Subcutaneous abdominal adipose tissue (tissue), 5 donors: ENCODE data around the gene PLN.

Experiments
- H3K27ac ChIP-seq: one replicate; pipeline ENCODE4 v1.7.0; 2013; ENCODE audit warnings: low read depth, mild to moderate bottlenecking, inconsistent platforms, low read length, moderate library complexity
- H3K27me3 ChIP-seq, 5 donors: one replicate each; pipeline ENCODE4 v1.7.0; 2013; ENCODE audit warnings: low read length in 5 of 5, inconsistent platforms in 1 of 5; ENCODE audit not compliant: control insufficient read depth in 5 of 5, insufficient read depth in 4 of 5
- H3K36me3 ChIP-seq, 5 donors: one replicate each; pipeline ENCODE4 v1.7.0; 2013; ENCODE audit warnings: low read length in 5 of 5; ENCODE audit not compliant: control insufficient read depth in 5 of 5, insufficient read depth in 5 of 5
- H3K4me1 ChIP-seq, 5 donors: one replicate each; pipeline ENCODE4 v1.7.0; 2013; ENCODE audit warnings: low read length in 5 of 5, mild to moderate bottlenecking in 3 of 5, moderate library complexity in 1 of 5; ENCODE audit not compliant: control insufficient read depth in 5 of 5, insufficient read depth in 5 of 5
- H3K4me3 ChIP-seq, 5 donors: one replicate each; pipeline ENCODE4 v1.7.0; 2013; ENCODE audit warnings: low read length in 5 of 5, low read depth in 1 of 5
- H3K9ac ChIP-seq, 5 donors: one replicate each; pipeline ENCODE4 v1.7.0; 2013; ENCODE audit warnings: low read length in 5 of 5, mild to moderate bottlenecking in 4 of 5, moderate library complexity in 3 of 5
- H3K9me3 ChIP-seq, 5 donors: one replicate each; pipeline ENCODE4 v1.7.0; 2013; ENCODE audit warnings: low read length in 5 of 5; ENCODE audit not compliant: control insufficient read depth in 5 of 5
- donor health status: healthy.
- donor health status: healthy.
- donor health status: healthy.
- donor health status: healthy.
- donor health status: healthy.

Gene PLN

GRCh38 chr6:118553132-118553531 lies 5.0 kb downstream of the PLN start:
- H3K27ac ChIP-seq: no peak overlapping the region
- no peak overlapping the region for H3K4me3 ChIP-seq

GRCh38 chr6:118554698-118555097 lies 6.6 kb downstream of the PLN start:
- no peaks in the 10 kb centered on the region for H3K36me3 ChIP-seq
- no peak overlapping the region for H3K9ac ChIP-seq
- no peak overlapping the region for H3K4me3 ChIP-seq

More at GRCh38 chr6:118553132-118553531, 5.0 kb downstream of the PLN start:
- H3K36me3 ChIP-seq: no peaks in the 10 kb centered on the region
- H3K4me1 ChIP-seq: peaks cover 0 to 13% (median 8%) of the 10 kb centered on the region in 5 donors
- H3K27me3 ChIP-seq: no peaks in the 10 kb centered on the region
- H3K9ac ChIP-seq: no peak overlapping the region
- H3K9me3 ChIP-seq: no peaks in the 10 kb centered on the region

DNA sequence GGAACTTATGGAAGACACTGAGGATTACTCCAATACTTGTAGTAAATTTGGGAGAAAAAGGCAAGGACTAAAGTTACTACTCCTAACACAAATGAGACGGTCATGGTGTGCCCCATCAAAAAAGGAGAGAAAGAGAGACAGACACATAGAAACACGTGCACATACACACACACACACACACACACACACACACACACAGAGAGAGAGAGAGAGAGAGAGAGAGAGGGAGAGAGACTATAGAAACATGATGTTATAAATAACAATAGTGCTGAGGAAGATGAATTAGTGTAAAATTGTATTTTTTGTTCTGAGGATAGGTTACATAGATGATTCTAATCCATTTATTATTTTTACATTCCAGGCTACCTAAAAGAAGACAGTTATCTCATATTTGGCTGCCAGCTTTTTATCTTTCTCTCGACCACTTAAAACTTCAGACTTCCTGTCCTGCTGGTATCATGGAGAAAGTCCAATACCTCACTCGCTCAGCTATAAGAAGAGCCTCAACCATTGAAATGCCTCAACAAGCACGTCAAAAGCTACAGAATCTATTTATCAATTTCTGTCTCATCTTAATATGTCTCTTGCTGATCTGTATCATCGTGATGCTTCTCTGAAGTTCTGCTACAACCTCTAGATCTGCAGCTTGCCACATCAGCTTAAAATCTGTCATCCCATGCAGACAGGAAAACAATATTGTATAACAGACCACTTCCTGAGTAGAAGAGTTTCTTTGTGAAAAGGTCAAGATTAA lies 10.5 kb downstream of the PLN start:
- H3K9ac ChIP-seq: no peak overlapping the region
- no peaks in the 10 kb centered on the region for H3K36me3 ChIP-seq
- H3K4me3 ChIP-seq: no peak overlapping the region
- no peaks in the 10 kb centered on the region for H3K27me3 ChIP-seq
- H3K9me3 ChIP-seq: no peaks in the 10 kb centered on the region
- H3K4me1 ChIP-seq: peaks cover 0 to 4% (median 0%) of the 10 kb centered on the region in 5 donors
- H3K27ac ChIP-seq: no peak overlapping the region

More at GRCh38 chr6:118554698-118555097, 6.6 kb downstream of the PLN start:
- Histone ChIP-seq H3K27me3 (no peaks in the 10 kb centered on the region), H3K9me3 (no peaks in the 10 kb centered on the region), H3K4me1 (peaks cover 0 to 13% (median 8%) of the 10 kb centered on the region in 5 donors), H3K27ac (no peak overlapping the region)

DNA sequence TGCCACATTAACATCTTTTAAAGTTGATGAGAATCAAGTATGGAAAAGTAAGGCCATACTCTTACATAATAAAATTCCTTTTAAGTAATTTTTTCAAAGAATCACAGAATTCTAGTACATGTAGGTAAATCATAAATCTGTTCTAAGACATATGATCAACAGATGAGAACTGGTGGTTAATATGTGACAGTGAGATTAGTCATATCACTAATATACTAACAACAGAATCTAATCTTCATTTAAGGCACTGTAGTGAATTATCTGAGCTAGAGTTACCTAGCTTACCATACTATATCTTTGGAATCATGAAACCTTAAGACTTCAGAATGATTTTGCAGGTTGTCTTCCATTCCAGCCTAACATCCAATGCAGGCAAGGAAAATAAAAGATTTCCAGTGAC lies 11.6 kb downstream of the PLN start:
- H3K4me1 ChIP-seq: peaks cover 0 to 4% (median 0%) of the 10 kb centered on the region in 5 donors
- peaks cover 0 to 2% (median 0%) of the 10 kb centered on the region in 5 donors for H3K36me3 ChIP-seq
- H3K27me3 ChIP-seq: no peaks in the 10 kb centered on the region
- no peak overlapping the region for H3K4me3 ChIP-seq
- H3K27ac ChIP-seq: no peak overlapping the region
- H3K9me3 ChIP-seq: no peaks in the 10 kb centered on the region
- no peak overlapping the region for H3K9ac ChIP-seq

DNA sequence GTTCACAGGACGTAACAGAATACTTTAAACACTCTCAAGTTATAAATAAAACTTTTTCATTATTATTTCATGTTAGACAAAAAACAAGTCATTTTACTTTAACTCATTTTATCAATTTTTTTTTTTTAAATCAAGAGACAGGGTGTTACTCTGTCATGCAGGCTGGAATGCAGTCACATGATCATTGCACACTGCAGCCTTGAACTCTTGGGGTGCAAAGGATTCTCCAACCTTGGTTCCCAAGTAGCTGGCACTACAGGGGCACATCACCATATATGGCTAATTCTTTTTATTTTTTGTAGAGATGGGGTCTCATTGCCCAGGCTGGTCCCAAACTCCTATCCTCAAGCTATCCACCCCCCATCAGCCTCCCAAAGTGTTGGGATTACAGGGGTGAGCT lies 14.2 kb downstream of the PLN start:
- H3K4me3 ChIP-seq: no peak overlapping the region
- H3K27me3 ChIP-seq: no peaks in the 10 kb centered on the region
- peaks cover 4 to 8% (median 6%) of the 10 kb centered on the region in 5 donors for H3K36me3 ChIP-seq
- no peak overlapping the region for H3K27ac ChIP-seq
- no peak overlapping the region for H3K9ac ChIP-seq
- peaks cover 0 to 4% (median 0%) of the 10 kb centered on the region in 5 donors for H3K4me1 ChIP-seq
- no peaks in the 10 kb centered on the region for H3K9me3 ChIP-seq

- no peak overlapping the region for H3K9ac ChIP-seq
- peaks cover 0 to 4% (median 0%) of the 10 kb centered on the region in 5 donors for H3K4me1 ChIP-seq
- H3K9me3 ChIP-seq: no peaks in the 10 kb centered on the region
- H3K36me3 ChIP-seq: peaks cover 4 to 8% (median 6%) of the 10 kb centered on the region in 5 donors
- no peak overlapping the region for H3K27ac ChIP-seq
- H3K4me3 ChIP-seq: no peak overlapping the region
- no peaks in the 10 kb centered on the region for H3K27me3 ChIP-seq
Observed at GRCh38 chr6:118562959-118563358, 14.9 kb downstream of the PLN start.

GRCh38 chr6:118565311-118565960 lies 17.3 kb downstream of the PLN start:
- Histone ChIP-seq H3K27me3 (no peaks in the 10 kb centered on the region), H3K9me3 (no peaks in the 10 kb centered on the region), H3K9ac (no peak overlapping the region), H3K36me3 (peaks cover 4 to 8% (median 6%) of the 10 kb centered on the region in 5 donors), H3K27ac (no peak overlapping the region), H3K4me3 (no peak overlapping the region), H3K4me1 (peaks cover 0 to 3% (median 0%) of the 10 kb centered on the region in 5 donors)

- Histone ChIP-seq H3K4me3 (no peak overlapping the region), H3K36me3 (peaks cover 4 to 8% (median 6%) of the 10 kb centered on the region in 5 donors), H3K27ac (no peak overlapping the region), H3K27me3 (no peaks in the 10 kb centered on the region), H3K9ac (no peak overlapping the region), H3K4me1 (no peaks in the 10 kb centered on the region), H3K9me3 (no peaks in the 10 kb centered on the region)
Observed at GRCh38 chr6:118567974-118568373, 19.9 kb downstream of the PLN start.

DNA sequence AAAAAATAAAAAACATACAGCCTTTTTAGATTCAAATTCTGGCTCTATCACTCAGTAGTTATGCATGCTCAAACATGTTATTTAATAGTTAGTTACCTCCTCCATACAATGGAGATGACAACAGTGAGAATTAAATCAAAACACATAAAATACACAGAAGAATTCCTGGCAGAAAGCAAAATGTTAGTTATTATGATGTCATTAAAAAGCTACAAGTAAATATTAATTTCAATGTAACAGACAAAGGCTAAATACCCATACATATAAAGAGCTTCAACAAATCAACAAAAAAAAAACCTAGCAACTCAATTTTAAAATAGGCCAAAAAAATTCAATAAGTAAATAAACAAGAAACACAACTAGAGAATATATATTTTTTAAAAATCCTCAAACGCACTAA lies 21.4 kb downstream of the PLN start:
- H3K36me3 ChIP-seq: peaks cover 4 to 9% (median 6%) of the 10 kb centered on the region in 5 donors
- no peak overlapping the region for H3K9ac ChIP-seq
- H3K9me3 ChIP-seq: peaks cover 6 to 12% (median 7%) of the 10 kb centered on the region in 5 donors
- no peaks in the 10 kb centered on the region for H3K27me3 ChIP-seq
- no peaks in the 10 kb centered on the region for H3K4me1 ChIP-seq
- H3K27ac ChIP-seq: no peak overlapping the region
- H3K4me3 ChIP-seq: no peak overlapping the region

DNA sequence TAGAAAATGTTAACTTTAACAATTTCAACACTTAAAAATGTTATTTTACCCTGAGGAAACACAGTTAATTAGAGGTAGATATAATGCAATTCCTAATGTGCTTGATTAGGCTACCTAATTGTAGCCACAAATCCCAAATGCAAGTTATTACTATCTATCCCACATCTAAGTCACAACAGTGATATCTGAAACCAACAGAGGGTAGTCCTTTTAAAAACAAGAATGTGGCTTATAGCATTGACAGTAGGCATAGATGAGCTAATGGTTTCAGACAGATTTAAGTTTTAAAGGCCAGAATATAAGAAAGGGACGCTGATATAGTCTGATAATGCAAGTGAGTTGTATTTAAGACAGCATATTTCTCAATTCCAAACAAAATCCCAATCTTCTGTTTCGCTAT lies 23.0 kb downstream of the PLN start:
- H3K9me3 ChIP-seq: peaks cover 12 to 19% (median 17%) of the 10 kb centered on the region in 5 donors
- H3K4me1 ChIP-seq: no peaks in the 10 kb centered on the region
- peaks cover 0 to 4% (median 0%) of the 10 kb centered on the region in 5 donors for H3K36me3 ChIP-seq
- no peak overlapping the region for H3K9ac ChIP-seq
- H3K27me3 ChIP-seq: no peaks in the 10 kb centered on the region
- no peak overlapping the region for H3K27ac ChIP-seq
- no peak overlapping the region for H3K4me3 ChIP-seq
